HG02642 (cell line): ENCODE measurements around the gene ELOVL5.

Source experiments
- ATAC-seq: cut with Tn5 transposase; IDR thresholded peaks from one replicate; pipeline ENCODE4 v1.9.1; 2021; ENCODE audit warnings: mild to moderate bottlenecking; ENCODE audit not compliant: unreplicated experiment, poor library complexity

Gene ELOVL5

DNA sequence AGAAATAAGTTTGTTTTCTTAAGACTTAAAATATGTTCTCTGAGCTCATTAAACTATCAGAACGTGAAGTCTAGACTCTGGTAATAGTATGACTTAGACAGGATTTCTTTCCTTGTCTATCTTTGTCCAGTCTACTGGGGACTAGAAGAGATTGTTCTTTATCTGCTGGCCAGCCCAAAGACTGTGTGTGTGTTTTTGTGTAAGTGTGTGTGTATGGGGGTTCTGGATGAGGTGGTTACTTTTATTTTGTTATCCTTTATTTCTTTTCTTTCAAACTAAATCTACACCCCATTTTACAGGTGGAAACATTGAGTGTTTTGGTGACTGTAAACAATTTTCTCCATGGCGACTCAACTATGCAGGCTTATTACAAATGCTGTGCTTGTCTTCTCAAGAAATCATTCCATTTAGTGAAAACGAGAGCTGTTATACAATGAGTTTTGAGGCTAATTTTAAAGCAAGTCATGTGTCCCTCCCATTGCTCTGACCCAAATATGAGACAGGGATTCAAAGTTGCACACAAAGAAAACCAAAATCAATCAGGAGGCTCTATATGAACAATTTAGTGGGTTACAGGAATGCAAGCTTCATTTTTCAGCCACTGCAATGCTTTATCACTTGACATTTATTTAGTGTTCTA lies 97.6 kb downstream of the ELOVL5 start:
- no peak for ATAC-seq

DNA sequence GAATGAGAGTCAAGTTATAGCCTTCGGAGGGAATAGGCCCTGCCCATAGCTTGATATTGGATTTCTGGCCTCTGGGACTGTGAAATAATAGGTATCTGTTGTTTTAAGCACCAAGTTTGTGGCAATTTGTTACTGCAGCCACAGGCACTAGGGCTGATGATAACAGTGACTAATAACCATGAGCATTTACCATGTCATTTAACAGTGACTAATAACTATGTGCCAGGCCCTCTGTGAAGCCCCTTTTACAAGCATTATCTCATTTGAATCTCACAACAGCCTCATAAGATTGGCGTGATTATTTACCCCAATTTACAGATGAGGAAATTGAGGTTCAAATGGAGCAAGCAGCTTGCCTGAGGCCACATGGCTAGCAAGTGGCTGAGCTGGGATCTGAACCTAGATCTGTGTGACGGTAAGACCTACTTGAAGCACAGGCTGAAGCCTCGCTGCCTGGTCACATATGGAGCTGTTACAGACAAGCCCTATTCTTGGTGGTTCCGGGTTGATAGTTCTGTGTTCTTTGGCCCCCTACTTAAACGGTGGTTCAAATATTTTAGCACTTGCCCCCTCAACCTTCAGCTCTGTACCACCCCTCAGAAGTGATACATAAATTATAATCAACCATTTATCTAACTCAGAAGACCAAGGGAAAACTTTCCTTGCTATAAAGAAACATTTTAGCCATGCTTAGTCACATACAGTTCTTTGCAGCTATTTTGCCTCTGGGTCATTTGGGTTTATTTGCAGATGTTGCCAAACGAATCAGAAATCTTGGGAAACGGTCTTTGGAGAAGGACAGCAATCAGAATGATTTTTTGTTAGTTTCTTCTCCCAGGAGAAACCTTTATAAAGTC lies 98.3 kb downstream of the ELOVL5 start:
- no peak for ATAC-seq

DNA sequence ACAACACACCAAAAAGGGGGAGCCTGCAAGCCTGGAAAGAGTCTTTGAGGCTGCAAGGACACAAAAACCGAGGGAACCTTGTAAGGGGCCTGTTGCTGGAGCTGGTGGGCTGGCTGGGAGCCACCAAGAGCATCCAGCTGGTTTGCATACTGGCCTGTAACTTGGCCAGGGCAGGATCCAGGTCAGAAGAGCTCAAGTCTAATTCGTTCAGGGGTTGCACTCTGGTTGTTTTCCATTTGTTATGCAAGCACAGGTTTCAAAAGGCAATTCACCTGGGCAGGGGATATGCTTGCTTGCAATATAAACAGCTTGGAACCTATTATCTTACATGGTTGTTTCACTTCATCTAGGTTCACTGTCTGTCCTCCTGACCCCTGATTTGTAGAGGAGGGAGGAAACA lies 101.8 kb downstream of the ELOVL5 start:
- no peak for ATAC-seq

DNA sequence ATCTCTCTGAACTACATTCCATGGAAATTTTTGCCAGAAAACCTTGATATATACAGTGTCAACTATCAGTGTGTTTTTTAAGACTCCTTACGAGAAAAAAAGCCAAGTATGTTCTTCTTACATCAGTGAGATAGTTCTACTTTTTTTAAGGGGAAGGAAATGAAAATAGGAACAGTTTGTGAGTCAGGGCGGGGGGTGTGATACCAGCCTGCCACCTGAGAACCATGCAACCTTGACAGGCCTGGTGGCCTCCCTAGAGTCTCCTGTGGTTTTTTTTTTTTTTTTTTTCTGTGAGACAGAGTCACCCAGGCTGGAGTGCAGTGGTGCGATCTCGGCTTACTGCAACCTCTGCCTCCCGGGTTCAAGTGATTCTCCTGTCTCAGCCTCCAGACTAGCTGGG lies 103.8 kb downstream of the ELOVL5 start:
- ATAC-seq: peak; percentile 76

DNA sequence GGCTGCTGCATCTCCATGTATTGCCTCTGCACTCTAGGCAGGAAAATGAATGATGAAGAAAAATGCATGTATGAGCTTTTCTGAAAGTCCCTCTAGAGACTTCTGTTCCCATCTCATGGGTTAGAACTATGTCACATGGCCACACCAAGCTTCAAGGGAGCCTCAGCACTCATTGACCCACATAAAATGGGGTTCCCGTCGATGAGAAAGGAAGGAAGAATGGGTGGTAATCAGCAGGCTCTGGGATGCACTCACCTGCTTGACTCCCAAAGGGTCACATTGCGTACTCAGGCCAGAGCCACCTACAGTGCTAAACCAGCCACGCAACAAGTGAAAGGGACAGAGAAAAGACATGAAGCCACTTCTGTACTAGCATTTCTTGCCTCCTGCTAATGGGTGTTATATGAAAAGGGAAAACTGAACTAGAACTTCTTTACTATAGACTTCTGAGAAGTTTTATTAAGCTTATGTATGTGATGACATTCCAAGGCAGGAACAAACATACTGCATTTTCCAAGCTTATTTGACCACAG lies 104.3 kb downstream of the ELOVL5 start:
- ATAC-seq: no peak

DNA sequence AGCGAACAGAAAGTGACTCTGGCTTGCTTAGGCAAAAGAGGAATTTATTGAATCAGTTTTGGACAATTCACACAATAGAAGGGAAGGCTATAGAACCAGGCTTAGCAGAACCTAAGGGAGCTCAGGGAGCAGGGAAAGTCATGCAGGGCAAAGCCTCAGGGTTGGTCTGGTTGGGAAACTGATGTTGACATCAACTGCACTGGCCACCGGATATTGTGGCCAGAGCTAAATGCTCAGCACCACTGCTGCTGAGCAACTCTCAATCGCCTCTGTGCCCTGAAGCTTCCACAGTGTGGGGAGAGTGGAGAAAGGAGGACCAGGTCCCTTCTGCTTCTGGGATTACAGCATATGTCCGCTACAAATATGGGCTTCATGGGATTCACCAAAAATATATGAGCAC lies 106.8 kb downstream of the ELOVL5 start:
- no peak for ATAC-seq

DNA sequence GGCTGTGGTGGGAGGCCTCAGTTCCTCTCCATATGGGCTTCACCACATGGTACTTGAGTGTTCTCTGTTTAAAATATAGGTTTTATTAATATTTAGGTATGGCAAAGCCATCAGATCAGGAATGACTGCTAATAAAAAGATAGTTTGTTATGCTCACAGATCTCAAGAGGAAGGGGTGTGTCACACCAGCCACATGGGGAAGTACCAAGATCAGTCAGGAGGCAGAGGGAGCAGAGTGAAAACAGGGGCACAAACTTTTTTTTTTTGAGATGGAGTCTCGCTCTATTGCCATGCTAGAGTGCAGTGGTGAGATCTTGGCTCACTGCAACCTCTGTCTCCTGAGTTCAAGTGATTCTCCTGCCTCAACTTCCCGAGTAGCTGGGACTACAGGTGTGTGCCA lies 108.0 kb downstream of the ELOVL5 start:
- no peak for ATAC-seq

DNA sequence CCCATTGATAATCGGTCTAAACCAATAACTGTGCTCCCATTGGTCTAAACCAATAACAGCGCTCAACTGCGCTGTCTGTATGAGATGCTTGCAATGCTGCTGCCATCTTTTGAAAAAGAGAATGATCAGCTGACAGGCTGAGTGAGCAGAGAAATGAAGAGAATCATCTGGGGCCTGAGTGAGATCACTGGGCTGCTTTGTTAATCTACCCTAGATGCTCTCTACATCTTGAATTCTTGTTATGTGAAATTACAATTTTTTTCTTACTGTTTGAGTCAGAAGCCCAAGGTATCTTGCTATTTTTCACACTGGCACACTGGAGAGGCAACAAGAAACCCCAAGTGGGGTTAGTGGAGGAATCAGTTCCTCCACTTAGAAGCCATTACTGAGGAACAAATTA lies 108.6 kb downstream of the ELOVL5 start:
- ATAC-seq: no peak

DNA sequence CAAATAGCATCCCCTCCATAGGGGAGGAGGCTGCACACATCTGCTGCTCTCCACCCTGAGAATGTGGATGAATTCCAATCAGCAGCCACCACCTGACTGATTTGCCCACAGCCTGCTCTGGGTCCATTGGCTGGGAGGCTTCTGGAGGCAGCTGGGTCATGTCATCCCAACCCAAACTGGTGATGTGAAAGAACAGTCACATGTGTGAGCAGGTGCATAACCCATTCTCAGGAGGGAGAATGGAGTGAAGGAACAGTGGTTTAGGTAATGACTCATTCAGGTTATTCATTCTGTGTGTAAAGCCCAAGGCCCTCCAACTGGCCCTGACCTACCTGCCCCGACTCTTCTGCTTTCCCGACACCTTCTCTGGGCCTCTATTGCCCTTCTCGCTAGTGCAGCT lies 109.2 kb downstream of the ELOVL5 start:
- ATAC-seq: peak; percentile 81

DNA sequence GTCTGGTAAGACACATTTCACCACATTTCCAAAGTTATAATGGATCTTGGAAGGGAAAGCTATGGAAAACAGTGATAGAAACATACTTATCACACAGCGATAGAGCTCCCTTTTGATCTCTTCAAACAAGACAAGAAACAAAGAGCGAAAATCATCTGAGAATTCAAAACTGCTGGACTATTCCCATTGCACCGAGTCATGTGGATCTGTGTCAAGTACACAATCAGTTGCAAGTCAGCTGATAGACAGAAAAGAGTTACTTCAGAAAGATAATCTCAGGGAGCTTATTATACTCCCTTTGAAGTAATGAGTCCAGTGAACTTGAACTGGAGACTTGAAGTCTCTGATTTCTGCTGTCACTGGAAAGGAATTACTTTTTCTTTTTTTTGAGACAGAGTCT lies 110.4 kb downstream of the ELOVL5 start:
- no peak for ATAC-seq

DNA sequence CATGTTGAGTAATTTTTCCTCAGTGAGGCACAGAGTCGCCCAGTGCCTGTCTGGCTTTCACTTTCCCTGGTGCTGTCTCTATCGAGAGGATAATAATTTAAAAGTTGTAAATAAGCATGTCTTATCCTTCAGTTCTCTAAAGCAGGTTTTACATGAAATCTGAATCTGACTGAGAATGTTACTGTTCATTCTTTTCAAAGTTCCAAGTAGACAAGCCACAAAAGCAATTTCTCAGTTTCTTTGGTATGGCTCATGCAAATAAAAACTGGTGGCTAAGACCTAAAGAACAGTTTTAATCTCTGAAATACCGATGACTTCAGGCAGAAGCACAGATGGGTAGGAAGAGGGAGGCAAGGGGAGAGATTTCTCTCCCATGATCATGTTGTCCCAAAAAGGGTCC lies 112.5 kb downstream of the ELOVL5 start:
- ATAC-seq: no peak

DNA sequence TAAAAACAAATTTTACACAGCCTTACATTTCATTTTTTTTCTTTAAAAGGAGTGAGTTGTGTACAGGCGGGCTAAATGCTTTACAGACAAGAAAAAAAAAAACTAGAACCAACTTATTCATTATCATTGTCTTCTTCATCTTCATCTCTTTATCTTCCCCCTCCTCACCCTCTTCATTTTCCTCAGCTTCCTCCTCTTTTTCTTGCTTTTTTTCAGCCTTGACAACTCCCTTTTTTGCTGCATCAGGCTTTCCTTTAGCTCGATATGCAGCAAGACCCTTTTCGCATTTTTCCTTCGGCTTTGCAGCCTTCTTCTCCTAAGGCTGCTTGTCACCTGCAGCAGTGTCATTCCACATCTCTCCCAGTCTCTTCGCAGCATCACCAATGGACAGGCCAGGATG lies 113.2 kb downstream of the ELOVL5 start:
- no peak for ATAC-seq

DNA sequence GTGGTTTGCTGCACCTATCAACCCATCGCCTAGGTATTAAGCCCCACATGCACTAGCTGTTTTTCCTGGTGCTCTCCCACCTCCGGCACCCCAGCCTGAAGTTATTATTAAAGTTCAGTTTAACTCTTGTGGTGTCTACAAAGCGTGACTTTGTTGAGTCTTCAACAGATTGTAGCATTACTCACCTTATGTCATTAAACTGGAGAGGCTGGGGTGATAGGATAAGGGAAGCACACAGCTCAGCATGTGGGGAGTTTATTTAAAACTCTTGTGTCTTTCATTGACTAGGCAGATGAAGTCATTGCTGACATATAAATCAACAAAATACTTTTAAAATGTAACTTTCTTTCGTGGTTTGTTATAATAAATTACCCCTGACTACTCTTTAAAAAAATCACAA lies 115.4 kb downstream of the ELOVL5 start:
- no peak for ATAC-seq

DNA sequence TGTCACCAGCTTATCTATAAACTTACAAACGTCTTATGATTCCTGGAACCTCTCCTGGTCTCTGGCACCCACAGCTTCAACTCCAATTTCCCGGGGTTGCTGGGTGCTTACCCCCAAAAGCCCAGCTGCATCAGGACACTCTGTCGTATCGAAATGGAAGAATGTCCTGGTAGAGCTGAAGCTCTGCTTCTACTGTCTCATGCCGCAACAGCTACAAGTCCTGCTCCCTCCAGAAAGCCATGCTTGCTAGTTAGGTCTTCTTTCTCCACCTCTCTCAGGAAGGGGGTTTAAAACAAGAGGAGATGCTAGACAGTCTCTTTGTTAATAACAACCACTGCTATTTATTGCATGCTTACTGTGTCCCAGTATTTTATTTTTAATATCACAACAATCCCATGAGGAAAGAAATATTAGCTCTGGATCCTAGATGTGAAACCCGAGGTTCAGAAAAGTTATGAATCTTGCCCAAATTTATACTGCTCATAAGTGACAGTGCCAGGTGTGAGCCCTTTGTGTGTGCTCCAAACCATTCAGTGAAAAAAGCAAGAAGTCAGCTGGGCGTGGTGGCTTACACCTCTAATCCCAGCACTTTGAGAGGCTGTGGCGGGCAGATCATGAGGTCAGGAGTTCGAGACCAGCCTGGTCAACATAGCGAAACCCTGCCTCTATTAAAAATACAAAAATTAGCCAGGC lies 117.8 kb downstream of the ELOVL5 start:
- no peak for ATAC-seq

DNA sequence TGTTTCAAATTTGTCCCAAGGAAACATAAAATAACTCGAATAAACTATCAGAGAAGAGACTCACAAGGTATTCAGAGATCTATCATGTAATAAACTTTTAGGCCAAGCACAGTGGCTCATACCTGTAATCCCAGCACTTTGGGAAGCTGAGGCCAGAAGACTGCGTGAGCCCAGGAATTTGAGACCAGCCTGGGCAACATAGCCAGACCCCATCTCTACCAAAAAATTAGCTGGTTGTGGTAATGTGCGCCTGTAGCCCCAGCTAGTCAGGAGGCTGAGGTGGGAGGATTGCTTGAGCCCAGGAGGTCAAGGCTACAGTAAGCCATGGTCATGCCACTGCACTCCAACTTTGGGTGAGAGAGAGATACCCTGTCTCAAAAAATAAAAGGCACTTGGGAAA lies 120.9 kb downstream of the ELOVL5 start:
- ATAC-seq: no peak

DNA sequence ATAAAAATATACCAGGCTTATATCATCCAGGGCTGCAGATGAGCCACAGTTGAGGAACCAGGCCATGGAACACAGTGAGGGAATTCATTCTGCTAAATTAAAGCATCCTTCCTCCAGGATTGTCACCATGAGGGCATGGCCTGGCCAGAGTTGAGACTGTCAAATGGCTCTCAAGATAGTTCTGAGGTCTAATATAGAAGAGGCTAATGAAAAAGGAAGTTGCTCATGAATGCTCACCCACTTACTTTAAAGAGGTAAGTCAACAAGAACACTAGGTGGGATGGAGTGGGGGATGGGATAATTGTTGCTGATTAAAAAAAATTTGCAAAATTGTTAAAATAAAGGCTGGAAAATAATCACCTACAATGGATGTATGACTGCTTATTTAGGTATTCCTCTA lies 128.1 kb downstream of the ELOVL5 start:
- ATAC-seq: no peak
